Chondrocyte (in vitro differentiated cells): ENCODE measurements around the gene FLYWCH2. TPM values are rescaled to one million over a fixed set of nuclear protein-coding genes. Genes with fewer than 3 reads are reported as not detected.
"Not testable (repeated sequence)": the region's sequence is repeated elsewhere in the genome, so short reads cannot be mapped to it uniquely, and the experiment has no call there.

Experiments
- DNase-seq: peaks from one replicate; pipeline ENCODE4 v3.0.0; 2021; ENCODE audit warnings: mixed read lengths, low spot score
- H3K27ac Mint-ChIP-seq: one replicate; pipeline ENCODE4 v1.8.0; 2021; ENCODE audit warnings: mild to moderate bottlenecking, moderate library complexity, mixed read lengths; ENCODE audit not compliant: unreplicated experiment
- H3K27me3 Mint-ChIP-seq: 2 replicates; pipeline ENCODE4 v1.8.0; 2021; ENCODE audit warnings: low read depth, mixed read lengths
- H3K36me3 Mint-ChIP-seq: 2 replicates; pipeline ENCODE4 v1.8.0; 2021; ENCODE audit warnings: low read depth, mixed read lengths
- H3K4me1 Mint-ChIP-seq: 2 replicates; pipeline ENCODE4 v1.8.0; 2021; ENCODE audit warnings: low read depth, mild to moderate bottlenecking, mixed read lengths
- H3K4me3 Mint-ChIP-seq: one replicate; pipeline ENCODE4 v1.8.0; 2021; ENCODE audit warnings: mild to moderate bottlenecking, moderate library complexity, mixed read lengths; ENCODE audit not compliant: unreplicated experiment
- H3K9me3 Mint-ChIP-seq: 2 replicates; pipeline ENCODE4 v1.8.0; 2021; ENCODE audit warnings: low read depth, mixed read lengths
- CTCF ChIP-seq: fragments of 200-600 bp; sonication (generic); IDR thresholded peaks from 2 replicates; pipeline ENCODE4 v1.5.0; 2021; ENCODE audit warnings: antibody characterized with exemption, mild to moderate bottlenecking, moderate library complexity
- total RNA-seq: library from RNA; stranded (reverse); gene quantifications from 3 replicates; pipeline ENCODE4 v1.2.1, GENCODE V29; 2021

The FLYWCH2 gene
- total RNA-seq, 1 donor from 2014 or later, result 34.7 TPM

DNA sequence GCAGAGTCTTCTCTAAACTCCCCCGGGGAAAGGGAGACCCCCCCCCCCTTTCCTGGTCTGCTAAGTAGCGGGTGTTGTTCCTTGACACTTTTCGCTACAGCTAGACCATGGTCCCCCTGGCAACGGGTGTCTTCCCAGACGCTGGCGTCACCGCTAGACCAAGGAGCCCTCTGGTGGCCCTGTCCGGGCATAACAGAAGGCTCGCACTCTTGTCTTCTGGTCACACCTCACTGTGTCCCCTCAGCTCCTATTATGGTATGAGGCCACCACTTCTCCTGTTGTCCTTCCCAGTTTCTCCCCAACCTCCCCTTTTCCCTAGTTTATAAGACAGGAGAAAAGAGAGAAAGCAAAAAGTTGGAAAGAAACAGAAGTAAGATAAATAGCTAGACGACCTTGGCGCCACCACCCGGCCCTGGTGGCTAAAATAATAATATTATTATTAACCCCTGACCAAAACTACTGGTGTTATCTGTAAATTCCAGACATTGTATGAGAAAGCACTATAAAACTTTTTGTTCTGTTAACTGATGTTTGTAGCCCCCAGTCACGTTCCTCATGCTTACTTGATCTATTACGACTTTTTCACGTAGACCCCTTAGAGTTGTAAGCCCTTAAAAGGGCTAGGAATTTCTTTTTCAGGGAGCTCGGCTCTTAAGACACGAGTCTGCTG, 24.2 kb downstream of the FLYWCH2 start:
- H3K27me3 Mint-ChIP-seq, H3K9me3 Mint-ChIP-seq, H3K36me3 Mint-ChIP-seq, H3K4me3 Mint-ChIP-seq, DNase-seq: not testable (repeated sequence)
- Mint-ChIP-seq H3K4me1 (peaks cover 41% of the 10 kb centered on the region), H3K27ac (peak overlapping the region; percentile 92)
- peak; percentile 80 for TF ChIP-seq CTCF

DNA sequence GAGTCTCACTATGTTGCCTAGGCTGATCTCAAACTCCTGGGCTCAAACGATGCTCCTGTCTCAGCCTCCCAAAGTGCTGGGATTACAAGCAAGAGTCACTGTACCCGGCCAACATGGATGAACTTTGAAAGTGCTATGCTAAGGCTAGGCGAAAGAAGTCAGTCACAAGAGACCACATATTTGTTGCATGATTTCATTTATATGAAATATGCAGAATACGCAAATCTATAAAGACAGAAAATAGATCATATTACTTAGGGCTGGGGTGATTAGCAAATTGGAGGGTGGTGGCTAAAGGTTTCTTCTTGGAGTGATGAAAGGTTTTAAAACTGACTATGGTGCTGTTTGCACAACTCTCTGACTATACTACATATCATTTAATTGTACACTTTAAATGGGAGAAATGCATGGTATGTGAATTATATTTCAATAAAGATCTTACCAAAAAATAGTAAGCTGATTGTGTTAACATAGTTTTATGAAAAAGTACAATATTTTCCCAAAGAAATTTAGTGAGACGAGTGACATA, 27.5 kb downstream of the FLYWCH2 start:
- no peak for DNase-seq
- peak overlapping the region; percentile 15 for H3K4me3 Mint-ChIP-seq
- H3K4me1 Mint-ChIP-seq, result peaks cover 49% of the 10 kb centered on the region
- H3K36me3 Mint-ChIP-seq, result peaks cover 2% of the 10 kb centered on the region
- TF ChIP-seq CTCF, result no peak
- H3K27ac Mint-ChIP-seq, result peak overlapping the region; percentile 95
- H3K27me3 Mint-ChIP-seq, result no peaks in the 10 kb centered on the region
- H3K9me3 Mint-ChIP-seq, result no peaks in the 10 kb centered on the region

GRCh38 chr16:2911638-2912329, 28.8 kb downstream of the FLYWCH2 start, which contains the start of gene FLYWCH1:
TSS of gene FLYWCH1 (plus strand) at chr16:2911931. CDS start at chr16:2929686, 17,755 bp downstream.
- peak within 1 kb of the TSS; percentile 95 for H3K27ac Mint-ChIP-seq
- peaks cover 2% of the 10 kb centered on the region for H3K36me3 Mint-ChIP-seq
- no peaks in the 10 kb centered on the region for H3K9me3 Mint-ChIP-seq
- peak; percentile 99 for DNase-seq
- no peak for TF ChIP-seq CTCF
- peaks cover 47% of the 10 kb centered on the region for H3K4me1 Mint-ChIP-seq
- peak within 1 kb of the TSS; percentile 87 for H3K4me3 Mint-ChIP-seq
- no peaks in the 10 kb centered on the region for H3K27me3 Mint-ChIP-seq

DNA sequence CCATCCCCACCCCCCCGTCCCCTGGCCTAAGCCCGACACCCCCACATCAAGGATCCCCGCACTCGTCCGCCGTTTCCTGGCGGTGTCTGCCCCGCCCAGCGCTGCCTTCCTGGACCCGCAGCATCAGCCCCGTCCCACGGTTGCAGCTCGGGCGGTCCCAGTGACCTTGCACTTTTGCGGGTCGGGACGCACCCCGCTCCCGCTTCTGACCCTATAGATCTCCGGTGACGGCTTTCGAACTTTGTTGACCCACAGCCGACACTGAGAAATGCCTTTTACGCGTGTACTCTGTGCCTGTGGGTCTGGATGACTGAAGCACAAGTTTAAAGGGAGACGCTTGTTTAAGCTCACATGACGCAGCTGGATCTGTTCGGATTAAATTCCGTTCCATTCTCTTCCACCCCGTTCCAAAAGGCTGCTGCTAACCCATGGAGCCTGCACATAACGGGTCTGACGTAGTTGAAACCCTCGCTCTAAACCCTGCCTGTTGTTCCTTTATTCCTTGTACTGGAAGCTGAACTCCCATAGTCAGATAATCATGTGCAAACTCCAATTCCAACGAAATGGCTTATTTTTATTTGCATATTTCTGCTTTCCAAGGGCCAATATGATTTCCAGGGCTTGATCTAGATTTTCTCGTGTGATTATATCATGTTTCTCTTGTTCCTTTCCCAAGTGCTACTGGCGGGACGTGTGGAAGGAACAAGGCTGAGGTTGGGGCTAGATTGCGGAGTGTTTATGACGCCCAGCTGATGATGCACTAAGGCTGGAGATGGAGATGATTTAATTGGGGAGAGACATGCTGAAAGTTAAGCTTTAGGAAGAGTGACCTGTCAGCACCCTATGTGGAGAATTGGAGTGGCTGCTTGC, 29.6 kb downstream of the FLYWCH2 start:
- no peaks in the 10 kb centered on the region for H3K9me3 Mint-ChIP-seq
- peaks cover 2% of the 10 kb centered on the region for H3K36me3 Mint-ChIP-seq
- no peaks in the 10 kb centered on the region for H3K27me3 Mint-ChIP-seq
- no peak for TF ChIP-seq CTCF
- H3K27ac Mint-ChIP-seq, result peak overlapping the region; percentile 95
- no peak for DNase-seq
- H3K4me3 Mint-ChIP-seq, result peak overlapping the region; percentile 87
- peaks cover 41% of the 10 kb centered on the region for H3K4me1 Mint-ChIP-seq

DNA sequence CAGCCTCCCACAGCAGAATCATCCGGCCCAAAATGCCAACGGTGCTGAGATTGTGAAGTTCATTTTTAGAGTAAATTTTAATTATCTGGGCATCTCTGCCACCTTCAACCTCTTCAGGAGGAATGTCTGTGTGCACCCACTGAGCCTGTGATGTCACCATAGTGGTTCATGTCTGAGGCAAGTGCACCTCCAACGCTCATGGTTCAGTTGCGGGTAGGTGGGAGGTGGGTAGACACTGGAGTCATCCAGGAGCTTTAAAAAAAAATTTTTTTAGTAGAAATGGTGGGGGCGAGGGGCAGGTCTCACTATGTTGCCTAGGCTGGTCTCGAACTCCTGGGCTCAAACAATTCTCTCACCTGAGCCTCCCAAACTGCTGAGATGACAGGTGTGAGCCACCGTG, 30.6 kb downstream of the FLYWCH2 start:
- Mint-ChIP-seq H3K27me3 (no peaks in the 10 kb centered on the region), H3K27ac (peak overlapping the region; percentile 17), H3K9me3 (no peaks in the 10 kb centered on the region), H3K4me3 (peak overlapping the region; percentile 87), H3K4me1 (peaks cover 39% of the 10 kb centered on the region), H3K36me3 (peaks cover 3% of the 10 kb centered on the region)
- DNase-seq, result no peak
- no peak for TF ChIP-seq CTCF
